Measurements from ENCODE around the gene CDKL2. TPM values are rescaled to one million over a fixed set of nuclear protein-coding genes. Genes with fewer than 3 reads are reported as not detected.

CDKL2 gene
- total and polyA plus RNA-seq, 9 of the 15 experiments (the other 6 are each of a cell fraction or from before 2014, with no cell fraction given), result 0.01 to 0.16 TPM; not detected in 7

DNA sequence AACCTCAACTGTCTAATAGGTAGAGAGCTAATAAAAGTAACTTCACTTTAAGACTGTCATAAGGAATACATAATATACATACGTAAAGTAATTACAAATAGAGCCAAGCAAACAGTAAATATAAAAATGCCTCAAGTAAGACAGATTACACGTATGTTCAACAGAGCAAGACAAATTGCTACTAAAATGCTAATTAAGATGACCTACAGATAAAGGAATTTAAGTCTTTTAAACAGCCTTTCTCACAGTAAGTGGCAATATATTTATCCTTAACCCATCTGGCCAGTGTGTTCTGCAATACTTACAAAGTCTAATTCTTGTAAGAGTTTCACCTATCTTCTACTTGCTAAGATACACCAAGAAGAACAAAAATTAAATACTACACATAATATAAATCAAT is 30.2 kb upstream of the CDKL2 start (continued):
- TF ChIP-seq, protein P1, sequence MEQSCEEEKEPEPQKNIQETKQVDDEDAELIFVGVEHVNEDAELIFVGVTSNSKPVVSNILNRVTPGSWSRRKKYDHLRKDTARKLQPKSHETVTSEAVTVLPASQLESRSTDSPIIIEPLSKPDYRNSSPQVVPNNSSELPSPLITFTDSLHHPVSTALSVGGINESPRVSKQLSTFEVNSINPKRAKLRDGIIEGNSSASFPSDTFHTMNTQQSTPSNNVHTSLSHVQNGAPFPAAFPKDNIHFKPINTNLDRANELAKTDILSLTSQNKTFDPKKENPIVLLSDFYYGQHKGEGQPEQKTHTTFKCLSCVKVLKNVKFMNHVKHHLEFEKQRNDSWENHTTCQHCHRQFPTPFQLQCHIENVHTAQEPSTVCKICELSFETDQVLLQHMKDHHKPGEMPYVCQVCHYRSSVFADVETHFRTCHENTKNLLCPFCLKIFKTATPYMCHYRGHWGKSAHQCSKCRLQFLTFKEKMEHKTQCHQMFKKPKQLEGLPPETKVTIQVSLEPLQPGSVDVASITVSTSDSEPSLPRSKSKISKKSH (CRISPR knock-in tag; IDR thresholded peaks at IDR 0.05), result no peak

DNA sequence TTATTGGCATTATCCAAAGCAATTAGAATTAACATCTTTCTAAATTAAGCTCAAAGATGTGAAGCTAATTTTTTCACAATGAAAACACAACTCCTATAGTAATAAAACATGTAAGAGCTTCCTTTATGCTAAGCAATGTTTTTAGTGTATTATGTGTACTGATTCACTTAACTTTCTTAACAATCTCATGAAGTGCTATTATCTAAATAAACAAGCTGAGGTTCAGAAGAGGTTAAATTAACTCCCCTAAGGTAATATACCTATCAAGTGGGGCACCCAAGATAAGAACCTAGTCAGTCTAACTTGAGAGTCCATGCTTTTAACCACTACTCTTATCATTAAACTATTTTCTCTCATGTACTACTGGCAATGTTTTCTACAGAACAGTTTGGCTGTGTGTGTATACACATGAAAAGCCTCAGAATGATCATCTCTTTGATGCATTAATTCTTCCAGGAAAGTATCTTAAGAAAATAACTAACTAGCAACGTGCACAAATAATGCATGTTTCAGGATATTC is 29.2 kb upstream of the CDKL2 start:
- POLR2A ChIA-PET, result interaction anchor here (0.7 to 3.4 kb wide), 4 partner anchors 10 to 14 kb away, joined by 3 to 12 read pairs (median 4); partner anchors contain the start of gene G3BP2
- H3K9me1 ChIP-seq (ENCODE audit: control insufficient read depth, insufficient read depth, low read length), result no peaks in the 10 kb centered on the region
- no peak overlapping the region for H2AFZ ChIP-seq (ENCODE audit: low read depth, low read length)
- FAIRE-seq, result no peak
- TF ChIP-seq NCOA2 (IDR thresholded peaks at IDR 0.05; ENCODE audit: partially characterized antibody in 2 of 2) (no peak), NFYB (IDR thresholded peaks at IDR 0.05; ENCODE audit: extremely low read depth, insufficient read length) (no peak)
- TF ChIP-seq, protein P2, sequence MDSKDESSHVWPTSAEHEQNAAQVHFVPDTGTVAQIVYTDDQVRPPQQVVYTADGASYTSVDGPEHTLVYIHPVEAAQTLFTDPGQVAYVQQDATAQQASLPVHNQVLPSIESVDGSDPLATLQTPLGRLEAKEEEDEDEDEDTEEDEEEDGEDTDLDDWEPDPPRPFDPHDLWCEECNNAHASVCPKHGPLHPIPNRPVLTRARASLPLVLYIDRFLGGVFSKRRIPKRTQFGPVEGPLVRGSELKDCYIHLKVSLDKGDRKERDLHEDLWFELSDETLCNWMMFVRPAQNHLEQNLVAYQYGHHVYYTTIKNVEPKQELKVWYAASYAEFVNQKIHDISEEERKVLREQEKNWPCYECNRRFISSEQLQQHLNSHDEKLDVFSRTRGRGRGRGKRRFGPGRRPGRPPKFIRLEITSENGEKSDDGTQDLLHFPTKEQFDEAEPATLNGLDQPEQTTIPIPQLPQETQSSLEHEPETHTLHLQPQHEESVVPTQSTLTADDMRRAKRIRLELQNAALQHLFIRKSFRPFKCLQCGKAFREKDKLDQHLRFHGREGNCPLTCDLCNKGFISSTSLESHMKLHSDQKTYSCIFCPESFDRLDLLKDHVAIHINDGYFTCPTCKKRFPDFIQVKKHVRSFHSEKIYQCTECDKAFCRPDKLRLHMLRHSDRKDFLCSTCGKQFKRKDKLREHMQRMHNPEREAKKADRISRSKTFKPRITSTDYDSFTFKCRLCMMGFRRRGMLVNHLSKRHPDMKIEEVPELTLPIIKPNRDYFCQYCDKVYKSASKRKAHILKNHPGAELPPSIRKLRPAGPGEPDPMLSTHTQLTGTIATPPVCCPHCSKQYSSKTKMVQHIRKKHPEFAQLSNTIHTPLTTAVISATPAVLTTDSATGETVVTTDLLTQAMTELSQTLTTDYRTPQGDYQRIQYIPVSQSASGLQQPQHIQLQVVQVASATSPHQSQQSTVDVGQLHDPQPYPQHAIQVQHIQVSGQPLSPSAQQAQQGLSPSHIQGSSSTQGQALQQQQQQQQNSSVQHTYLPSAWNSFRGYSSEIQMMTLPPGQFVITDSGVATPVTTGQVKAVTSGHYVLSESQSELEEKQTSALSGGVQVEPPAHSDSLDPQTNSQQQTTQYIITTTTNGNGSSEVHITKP (IDR thresholded peaks at IDR 0.05; ENCODE audit: partially characterized antibody), result no peak
- CTCF ChIA-PET (ENCODE audit: low intra/inter-chr PET ratio), result no interaction called here
- no peak overlapping the region for H3K4me2 ChIP-seq (ENCODE audit: insufficient read depth, low read length)
- WGBS (ENCODE audit: insufficient coverage, low coverage, missing lambda C conversion rate), result 70% methylated on average over 1 of the region's 1 CpG
- H3K27me3 ChIP-seq (ENCODE audit: control insufficient read depth in 2 of 2, insufficient read depth in 2 of 2, low read length in 2 of 2), result no peaks in the 10 kb centered on the region
- no TSS peak for BruUV-seq (replicated peaks)
- no peak overlapping the region for H3K27ac ChIP-seq (ENCODE audit: extremely low read depth, low read depth, low read length)
- in situ Hi-C loops (cut with MboI) (no loop called here), intact Hi-C loops (cut with micrococcal nuclease) (no loop called here)
- H4K20me1 ChIP-seq (replicated peaks; ENCODE audit: control insufficient read depth, insufficient read depth, low read length), result peaks cover 5% of the 10 kb centered on the region; the same call in 1 of the 2 replicates
- no peak for DNase-seq (ENCODE audit: extremely low read depth in 1 of 4, low spot score in 3 of 4)
- no peaks in the 10 kb centered on the region for H3K4me1 ChIP-seq (replicated peaks in 1 of 2; ENCODE audit: control insufficient read depth in 2 of 2, insufficient read depth in 2 of 2, low read length in 2 of 2)
- ATAC-seq, result no peak
- peaks cover 65% of the 10 kb centered on the region for H3K79me2 ChIP-seq (ENCODE audit: control insufficient read depth, insufficient read depth, low read length)
- H3K36me3 ChIP-seq (ENCODE audit: control insufficient read depth, insufficient read depth, low read length), result peaks cover 80% of the 10 kb centered on the region
- H3K9me3 ChIP-seq (replicated peaks; ENCODE audit: control insufficient read depth, insufficient read depth, low read depth, low read length), result no peaks in the 10 kb centered on the region
- no peak overlapping the region for H3K4me3 ChIP-seq
- H3K9ac ChIP-seq (ENCODE audit: insufficient read depth in 1 of 2, low read depth in 2 of 2, low read length in 2 of 2), result no peak overlapping the region

All from K562 (cell line).